UCSD-AML1 (cell line): Measurements from ENCODE around the gene STK4.

Experiments
- DNase-seq: peaks from one replicate; lab custom pipeline; 2025; ENCODE audit not compliant: unreplicated experiment; lab: John Stamatoyannopoulos, UW

Gene STK4

GRCh38 chr20:45104786-45105185 is 138.5 kb downstream of the STK4 start:
- no peak for DNase-seq

GRCh38 chr20:45105317-45105716 is 139.0 kb downstream of the STK4 start:
- no peak for DNase-seq

- no peak for DNase-seq
These were observed 143.3 kb downstream of the STK4 start for GRCh38 chr20:45109634-45110033.

- no peak for DNase-seq
These were observed 144.0 kb downstream of the STK4 start for GRCh38 chr20:45110301-45110700.

- no peak for DNase-seq
These were observed 145.0 kb downstream of the STK4 start for GRCh38 chr20:45111285-45111684.

- DNase-seq: no peak
These were observed 145.6 kb downstream of the STK4 start for GRCh38 chr20:45111799-45112471.

GRCh38 chr20:45112754-45113153 is 146.4 kb downstream of the STK4 start:
- DNase-seq: no peak

- DNase-seq: no peak
These were observed 147.6 kb downstream of the STK4 start for GRCh38 chr20:45113865-45114264.

GRCh38 chr20:45114465-45115385 is 148.4 kb downstream of the STK4 start, which contains the start of gene WFDC5:
Gene WFDC5, minus strand, starts transcription at chr20:45115174. Its CDS starts 91 bp downstream, at chr20:45115083.
- no peak for DNase-seq

GRCh38 chr20:45115386-45115774 is 149.1 kb downstream of the STK4 start:
- DNase-seq: no peak

- no peak for DNase-seq
These were observed 149.5 kb downstream of the STK4 start for GRCh38 chr20:45115829-45116228.

- DNase-seq: no peak
These were observed 151.3 kb downstream of the STK4 start for GRCh38 chr20:45117581-45117980.

GRCh38 chr20:45118028-45118427 is 151.7 kb downstream of the STK4 start:
- no peak for DNase-seq

GRCh38 chr20:45119556-45120266 is 153.4 kb downstream of the STK4 start:
- no peak for DNase-seq

GRCh38 chr20:45121388-45121787 is 155.1 kb downstream of the STK4 start:
- no peak for DNase-seq

GRCh38 chr20:45124365-45124764 is 158.1 kb downstream of the STK4 start, which contains the start of gene WFDC12:
Gene WFDC12, minus strand, starts transcription at chr20:45124465. Its CDS starts 18 bp downstream, at chr20:45124447.
- DNase-seq: no peak

- no peak for DNase-seq
These were observed 161.8 kb downstream of the STK4 start for GRCh38 chr20:45128099-45128498.
